Mesothelial cell of epicardium (in vitro differentiated cells): Measurements from ENCODE around the gene REEP6. TPM values are rescaled to one million over a fixed set of nuclear protein-coding genes. Genes with fewer than 3 reads are reported as not detected.
"Not testable (repeated sequence)": the region's sequence is repeated elsewhere in the genome, so short reads cannot be mapped to it uniquely, and the experiment has no call there.

Source experiments
- DNase-seq, 2 experiments: peaks; one replicate each; pipeline ENCODE4 v3.0.0; 2021; ENCODE audit warnings: low spot score in 2 of 2; ENCODE audit not compliant: unreplicated experiment in 2 of 2
- H3K27ac Mint-ChIP-seq: 2 replicates; pipeline ENCODE4 v1.8.0; 2021; ENCODE audit warnings: mixed read lengths
- H3K27me3 Mint-ChIP-seq: 2 replicates; pipeline ENCODE4 v1.8.0; 2021; ENCODE audit warnings: low read depth, mixed read lengths
- H3K36me3 Mint-ChIP-seq: 2 replicates; pipeline ENCODE4 v1.8.0; 2021; ENCODE audit warnings: mixed read lengths
- H3K4me1 Mint-ChIP-seq: 2 replicates; pipeline ENCODE4 v1.8.0; 2021; ENCODE audit warnings: mixed read lengths
- H3K4me3 Mint-ChIP-seq: 2 replicates; pipeline ENCODE4 v1.8.0; 2021; ENCODE audit warnings: mild to moderate bottlenecking, moderate library complexity, mixed read lengths
- H3K9me3 Mint-ChIP-seq: 2 replicates; pipeline ENCODE4 v1.8.0; 2021; ENCODE audit warnings: mixed read lengths
- total RNA-seq: library from RNA; stranded (reverse); gene quantifications from 3 replicates; pipeline ENCODE4 v1.2.1, GENCODE V29; 2021
- TF ChIP-seq, protein P1 (sequence below): fragments of 200-600 bp; sonication (generic); IDR thresholded peaks from one replicate; pipeline ENCODE4 v1.5.0; 2021; ENCODE audit warnings: antibody characterized with exemption; ENCODE audit not compliant: unreplicated experiment

REEP6 gene
- total RNA-seq, 1 donor from 2014 or later: 3.8 TPM

DNA sequence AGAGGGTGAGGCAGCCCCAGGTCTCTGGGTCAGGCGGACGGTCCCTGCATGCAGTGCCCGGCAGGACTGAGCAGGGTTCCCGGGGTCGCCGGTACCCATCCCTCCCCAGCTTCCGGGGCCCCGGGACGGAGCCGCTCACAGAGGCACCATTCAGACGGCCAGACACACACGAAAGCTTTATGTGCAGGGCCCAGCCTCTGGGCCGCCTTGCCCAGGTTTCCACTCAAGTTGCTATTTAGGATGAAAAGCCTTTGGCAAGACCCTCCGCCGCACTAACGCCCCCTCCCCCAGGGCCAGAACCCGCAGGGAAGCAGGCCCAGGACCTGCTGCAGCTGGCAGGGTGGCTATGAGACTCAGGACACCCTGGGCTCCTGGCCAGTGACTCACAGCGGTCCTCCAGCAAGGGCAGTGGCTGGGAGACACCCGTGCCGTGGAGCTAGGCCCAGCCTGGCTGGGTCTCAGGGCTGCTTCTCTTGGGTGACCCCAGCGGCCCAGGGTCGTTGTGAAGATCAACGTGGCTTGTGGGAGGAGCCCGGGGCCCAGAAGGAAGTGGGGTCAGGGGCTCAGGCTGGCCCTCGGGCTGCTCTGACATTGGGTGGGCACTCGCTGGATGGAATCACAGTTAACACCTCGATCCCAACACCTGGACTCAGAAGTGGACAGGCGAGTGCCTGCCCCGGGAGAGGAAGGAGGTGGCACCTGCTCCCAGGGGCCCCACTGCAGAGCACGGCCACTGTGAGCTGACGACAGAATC lies 16.8 kb upstream of the REEP6 start:
- H3K4me3 Mint-ChIP-seq: no peak overlapping the region
- DNase-seq: no peak
- peaks cover 39% of the 10 kb centered on the region for H3K27me3 Mint-ChIP-seq
- H3K36me3 Mint-ChIP-seq: no peaks in the 10 kb centered on the region
- H3K4me1 Mint-ChIP-seq: peaks cover 10% of the 10 kb centered on the region
- H3K9me3 Mint-ChIP-seq: no peaks in the 10 kb centered on the region
- TF ChIP-seq, protein P1, sequence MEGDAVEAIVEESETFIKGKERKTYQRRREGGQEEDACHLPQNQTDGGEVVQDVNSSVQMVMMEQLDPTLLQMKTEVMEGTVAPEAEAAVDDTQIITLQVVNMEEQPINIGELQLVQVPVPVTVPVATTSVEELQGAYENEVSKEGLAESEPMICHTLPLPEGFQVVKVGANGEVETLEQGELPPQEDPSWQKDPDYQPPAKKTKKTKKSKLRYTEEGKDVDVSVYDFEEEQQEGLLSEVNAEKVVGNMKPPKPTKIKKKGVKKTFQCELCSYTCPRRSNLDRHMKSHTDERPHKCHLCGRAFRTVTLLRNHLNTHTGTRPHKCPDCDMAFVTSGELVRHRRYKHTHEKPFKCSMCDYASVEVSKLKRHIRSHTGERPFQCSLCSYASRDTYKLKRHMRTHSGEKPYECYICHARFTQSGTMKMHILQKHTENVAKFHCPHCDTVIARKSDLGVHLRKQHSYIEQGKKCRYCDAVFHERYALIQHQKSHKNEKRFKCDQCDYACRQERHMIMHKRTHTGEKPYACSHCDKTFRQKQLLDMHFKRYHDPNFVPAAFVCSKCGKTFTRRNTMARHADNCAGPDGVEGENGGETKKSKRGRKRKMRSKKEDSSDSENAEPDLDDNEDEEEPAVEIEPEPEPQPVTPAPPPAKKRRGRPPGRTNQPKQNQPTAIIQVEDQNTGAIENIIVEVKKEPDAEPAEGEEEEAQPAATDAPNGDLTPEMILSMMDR: no peak
- H3K27ac Mint-ChIP-seq: no peak overlapping the region

DNA sequence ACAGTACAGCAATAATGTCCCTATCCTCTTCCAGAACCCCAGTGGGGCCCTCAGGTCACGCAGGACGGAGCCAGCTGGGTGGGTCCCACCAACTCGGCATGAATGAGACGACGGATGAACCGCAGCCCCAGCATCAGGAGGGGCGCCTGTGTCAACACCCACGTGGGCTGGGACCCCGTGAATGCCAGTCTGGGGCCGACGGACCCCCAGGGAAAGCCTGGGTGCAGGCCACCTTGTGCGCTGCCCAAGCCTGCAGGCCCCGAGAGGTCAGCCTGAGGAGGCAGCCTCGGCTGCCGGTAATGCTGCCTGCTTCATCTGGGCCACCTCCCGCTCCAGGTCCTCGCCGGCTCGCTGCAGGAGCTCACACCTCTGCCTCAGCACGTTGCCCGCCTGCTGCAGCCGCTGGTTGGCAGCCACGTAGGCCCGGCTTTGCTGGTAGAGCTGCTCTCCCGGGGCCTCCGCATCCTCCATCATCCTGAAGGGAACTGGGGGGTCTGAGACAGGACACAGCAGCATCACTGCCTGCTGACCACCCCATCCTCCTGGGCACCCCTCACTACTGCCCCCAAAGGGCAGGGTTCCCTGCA lies 16.1 kb upstream of the REEP6 start:
- Mint-ChIP-seq H3K27ac (no peak overlapping the region), H3K4me3 (no peak overlapping the region), H3K27me3 (peaks cover 39% of the 10 kb centered on the region), H3K4me1 (peaks cover 11% of the 10 kb centered on the region), H3K9me3 (no peaks in the 10 kb centered on the region), H3K36me3 (no peaks in the 10 kb centered on the region)
- no peak for DNase-seq
- TF ChIP-seq, protein P1: no peak

- DNase-seq: no peak
- no peaks in the 10 kb centered on the region for H3K36me3 Mint-ChIP-seq
- peaks cover 6% of the 10 kb centered on the region for H3K4me1 Mint-ChIP-seq
Measured at GRCh38 chr19:1475751-1476437, 15.1 kb upstream of the REEP6 start.

DNA sequence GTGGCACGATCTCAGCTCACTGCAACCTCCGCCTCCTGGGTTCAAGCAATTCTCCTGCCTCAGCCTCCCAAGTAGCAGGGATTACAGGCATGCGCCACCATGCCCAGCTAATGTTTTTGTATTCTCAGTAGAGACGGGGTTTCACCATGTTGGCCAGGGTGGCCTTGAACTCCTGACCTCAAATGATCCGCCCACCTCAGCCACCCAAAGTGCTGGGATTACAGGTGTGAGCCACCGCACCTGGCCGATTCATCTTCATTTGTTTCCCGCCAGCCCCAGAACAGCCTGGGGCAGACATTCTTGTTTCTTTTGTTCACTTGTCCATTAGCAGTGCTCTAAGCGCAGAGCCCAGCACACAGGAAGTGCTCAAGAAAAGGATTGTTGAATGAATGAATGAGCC lies 13.9 kb upstream of the REEP6 start:
- Mint-ChIP-seq H3K4me3 (peak overlapping the region; percentile 39), H3K27me3 (peaks cover 18% of the 10 kb centered on the region)
- H3K36me3 Mint-ChIP-seq, H3K9me3 Mint-ChIP-seq, H3K4me1 Mint-ChIP-seq, DNase-seq, H3K27ac Mint-ChIP-seq: not testable (repeated sequence)

More at GRCh38 chr19:1475751-1476437, 15.1 kb upstream of the REEP6 start:
- no peaks in the 10 kb centered on the region for H3K9me3 Mint-ChIP-seq
- H3K27me3 Mint-ChIP-seq: peaks cover 29% of the 10 kb centered on the region
- TF ChIP-seq, protein P1: no peak
- no peak overlapping the region for H3K27ac Mint-ChIP-seq
- no peak overlapping the region for H3K4me3 Mint-ChIP-seq

DNA sequence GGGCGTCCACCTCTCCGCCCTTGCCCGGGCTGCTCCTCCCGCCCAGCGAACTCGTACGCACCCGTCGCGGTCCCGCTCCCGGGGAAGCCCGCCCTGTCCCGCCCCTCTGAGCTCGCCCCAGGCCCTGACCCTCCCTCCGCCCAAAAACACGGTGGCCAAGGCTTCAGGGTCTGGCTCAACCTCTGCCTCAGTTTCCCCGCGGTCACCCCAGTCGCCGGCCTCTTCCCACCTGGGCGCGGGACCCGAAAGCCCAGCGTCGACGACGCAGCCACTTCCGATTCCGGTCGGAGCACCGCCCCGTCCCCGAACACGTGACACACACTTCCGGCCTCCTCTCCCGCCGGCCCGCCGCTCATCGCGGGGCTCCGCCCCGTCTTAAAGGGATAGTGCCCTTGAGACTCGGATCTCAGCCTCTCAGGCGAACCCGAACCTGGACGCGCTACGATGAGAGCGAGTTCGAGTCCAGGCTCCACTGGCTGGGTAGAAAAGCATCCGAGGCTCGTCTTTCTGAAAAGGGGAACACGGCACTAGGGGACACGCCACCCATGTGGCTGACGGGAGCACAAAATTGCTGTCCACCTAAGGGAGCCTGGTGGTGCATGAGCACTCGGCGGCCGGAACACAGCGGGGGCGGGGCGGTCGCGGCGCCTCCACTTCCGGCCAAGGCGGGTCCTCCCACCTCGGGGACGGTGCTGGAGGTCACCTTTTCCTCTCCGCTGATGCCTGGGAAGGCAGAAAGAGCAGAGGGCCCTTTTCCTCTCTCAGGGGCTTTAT lies 11.9 kb upstream of the REEP6 start, which contains the start of gene C19orf25:
TSS of gene C19orf25 (minus strand) at position 282 of the 774 bp plus-strand sequence. CDS start 312 bp downstream, outside the sequence.
- TF ChIP-seq, protein P1: no peak
- Mint-ChIP-seq H3K27me3 (peaks cover 2% of the 10 kb centered on the region), H3K9me3 (no peaks in the 10 kb centered on the region), H3K4me1 (peaks cover 4% of the 10 kb centered on the region), H3K36me3 (peaks cover 2% of the 10 kb centered on the region), H3K27ac (peak within 1 kb of the TSS; percentile 94), H3K4me3 (peak within 1 kb of the TSS; percentile 95)
- peak; percentile 86 to 93 for DNase-seq
